ENCODE results near the gene ZNHIT3.

- TF ChIP-seq POLR2AphosphoS5 (IDR thresholded peaks at IDR 0.05) (no peak), POLR2A (IDR thresholded peaks at IDR 0.05) (no peak)
- TF ChIP-seq, protein P1, sequence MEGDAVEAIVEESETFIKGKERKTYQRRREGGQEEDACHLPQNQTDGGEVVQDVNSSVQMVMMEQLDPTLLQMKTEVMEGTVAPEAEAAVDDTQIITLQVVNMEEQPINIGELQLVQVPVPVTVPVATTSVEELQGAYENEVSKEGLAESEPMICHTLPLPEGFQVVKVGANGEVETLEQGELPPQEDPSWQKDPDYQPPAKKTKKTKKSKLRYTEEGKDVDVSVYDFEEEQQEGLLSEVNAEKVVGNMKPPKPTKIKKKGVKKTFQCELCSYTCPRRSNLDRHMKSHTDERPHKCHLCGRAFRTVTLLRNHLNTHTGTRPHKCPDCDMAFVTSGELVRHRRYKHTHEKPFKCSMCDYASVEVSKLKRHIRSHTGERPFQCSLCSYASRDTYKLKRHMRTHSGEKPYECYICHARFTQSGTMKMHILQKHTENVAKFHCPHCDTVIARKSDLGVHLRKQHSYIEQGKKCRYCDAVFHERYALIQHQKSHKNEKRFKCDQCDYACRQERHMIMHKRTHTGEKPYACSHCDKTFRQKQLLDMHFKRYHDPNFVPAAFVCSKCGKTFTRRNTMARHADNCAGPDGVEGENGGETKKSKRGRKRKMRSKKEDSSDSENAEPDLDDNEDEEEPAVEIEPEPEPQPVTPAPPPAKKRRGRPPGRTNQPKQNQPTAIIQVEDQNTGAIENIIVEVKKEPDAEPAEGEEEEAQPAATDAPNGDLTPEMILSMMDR (IDR thresholded peaks at IDR 0.05): no peak
Observed at GRCh38 chr17:36503456-36504155, 17.1 kb downstream of the ZNHIT3 start.
